K562 (cell line): ENCODE results near the gene ACADM. TPM values are rescaled to one million over a fixed set of nuclear protein-coding genes. Genes with fewer than 3 reads are reported as not detected.

Experiments used
- ARID3B ChIP-seq: fragments of 250-450 bp; sonication (Bioruptor Pico); IDR thresholded peaks from 2 replicates; pipeline ENCODE4 v1.4.0; 2020; ENCODE audit warnings: borderline replicate concordance
- CEBPG ChIP-seq, 3 experiments: fragments of 200-800 bp in 1 of 3; sonication (Bioruptor generic) in 1 of 3; sonication (generic) in 1 of 3; formaldehyde crosslinking in 1 of 3; IDR thresholded peaks in 2 of 3; conservative IDR thresholded peaks in 1 of 3; 2 replicates each; pipeline versions ENCODE4 v1.6.1 to v1.8.0; 2016 to 2022; ENCODE audit warnings: missing compliant biosample characterization in 2 of 3, missing genetic modification characterization in 2 of 3, mild to moderate bottlenecking in 1 of 3, missing genetic modification reagents in 1 of 3
- DACH1 ChIP-seq: fragments of 450-650 bp; IDR thresholded peaks from 2 replicates; pipeline ENCODE4 v1.6.1; 2018; ENCODE audit not compliant: partially characterized antibody
- DDX20 ChIP-seq: fragments of 450-650 bp; IDR thresholded peaks from 2 replicates; pipeline ENCODE4 v1.6.1; 2016; ENCODE audit warnings: missing genetic modification characterization, low read depth, mild to moderate bottlenecking, missing compliant biosample characterization, moderate library complexity
- E2F3 ChIP-seq: fragments of 250-450 bp; sonication (Bioruptor Pico); IDR thresholded peaks from 2 replicates; pipeline ENCODE4 v1.4.0; 2020; ENCODE audit warnings: mild to moderate bottlenecking
- ELF2 ChIP-seq: fragments of 250-450 bp; sonication (Bioruptor Pico); IDR thresholded peaks from 2 replicates; pipeline ENCODE4 v1.5.0; 2021; ENCODE audit warnings: mild to moderate bottlenecking
- ESRRA ChIP-seq: fragments of 450-650 bp; IDR thresholded peaks from 2 replicates; pipeline ENCODE4 v1.6.1; 2014; ENCODE audit warnings: low read depth, mild to moderate bottlenecking, moderate library complexity, borderline replicate concordance
- ETV1 ChIP-seq: fragments of 450-650 bp; conservative IDR thresholded peaks from 2 replicates; pipeline ENCODE4 v1.6.1; 2016; ENCODE audit warnings: missing genetic modification characterization, control low read depth, low read depth, missing compliant biosample characterization
- FOXP1 ChIP-seq: sonication (generic); formaldehyde crosslinking; IDR thresholded peaks from 2 replicates; pipeline ENCODE4 v1.8.0; 2022; ENCODE audit warnings: mild to moderate bottlenecking, missing genetic modification reagents
- HNRNPL ChIP-seq: fragments of 200-400 bp; formaldehyde crosslinking; IDR thresholded peaks from 2 replicates; pipeline ENCODE4 v1.6.1; 2017; ENCODE audit warnings: low read depth, mild to moderate bottlenecking, low read length
- KLF13 ChIP-seq: fragments of 450-650 bp; IDR thresholded peaks from 2 replicates; pipeline ENCODE4 v1.6.1; 2016; ENCODE audit warnings: missing genetic modification characterization, low read depth, mild to moderate bottlenecking, missing compliant biosample characterization, moderate library complexity, borderline replicate concordance
- KLF16 ChIP-seq: IDR thresholded peaks from 2 replicates; pipeline ENCODE4 v1.6.1; 2016; ENCODE audit warnings: antibody characterized with exemption
- SMAD3 ChIP-seq: fragments of 450-650 bp; formaldehyde crosslinking; conservative IDR thresholded peaks from 2 replicates; pipeline ENCODE4 v1.4.0; 2020; ENCODE audit warnings: mild to moderate bottlenecking
- SUPT5H ChIP-seq: fragments of 450-650 bp; IDR thresholded peaks from 2 replicates; pipeline ENCODE4 v1.6.1; 2016
- TCFL5 ChIP-seq: fragments of 250-450 bp; sonication (Bioruptor Pico); conservative IDR thresholded peaks from 2 replicates; pipeline ENCODE4 v1.6.1; 2021; ENCODE audit warnings: mild to moderate bottlenecking, moderate library complexity, matching md5 sums
- ZNF232 ChIP-seq: sonication (generic); formaldehyde crosslinking; IDR thresholded peaks from 2 replicates; pipeline ENCODE4 v1.8.0; 2022; ENCODE audit warnings: mild to moderate bottlenecking, missing genetic modification reagents
- polyA plus RNA-seq, 8 experiments: library from polyadenylated mRNA; depleted of rRNA in 4 of 8; stranded (reverse) in 5 of 8; unstranded in 3 of 8; fragments of >200 nt; fragmentation: Nextera tagmentation in 2 of 8; fragmentation: Illumina TruSeq in 1 of 8; extraction: Ambion mirVana in 2 of 8; extraction: Trizol in 1 of 8; gene quantifications; 2 replicates each; pipeline versions ENCODE4 v1.2.1 to v1.2.3, GENCODE V29; 2011 to 2014; ENCODE audit warnings: inconsistent platforms in 1 of 8, missing spikeins in 1 of 8
- total RNA-seq, 7 experiments: library from RNA; depleted of rRNA in 6 of 7; stranded (reverse); fragments of >200 nt in 6 of 7; fragmentation: Illumina TruSeq in 2 of 7; extraction: Trizol in 2 of 7; gene quantifications; 2 replicates each; pipeline versions ENCODE4 v1.2.1 to v1.2.3, GENCODE V29; 2011 to 2021; ENCODE audit warnings: low replicate concordance in 1 of 7
- TF ChIP-seq, protein P1 (sequence below): sonication (generic); formaldehyde crosslinking; IDR thresholded peaks from 2 replicates; pipeline ENCODE4 v1.8.0; 2023; ENCODE audit warnings: mild to moderate bottlenecking, missing genetic modification reagents
- TF ChIP-seq, protein P2 (sequence below): fragments of 250-450 bp; sonication (Bioruptor Pico); IDR thresholded peaks from 2 replicates; pipeline ENCODE4 v1.5.0; 2021; ENCODE audit warnings: mild to moderate bottlenecking, moderate library complexity

The ACADM gene
- total and polyA plus RNA-seq, 9 of the 15 experiments (the other 6 are each of a cell fraction or from before 2014, with no cell fraction given): 82.5 to 156 (median 123) TPM

DNA sequence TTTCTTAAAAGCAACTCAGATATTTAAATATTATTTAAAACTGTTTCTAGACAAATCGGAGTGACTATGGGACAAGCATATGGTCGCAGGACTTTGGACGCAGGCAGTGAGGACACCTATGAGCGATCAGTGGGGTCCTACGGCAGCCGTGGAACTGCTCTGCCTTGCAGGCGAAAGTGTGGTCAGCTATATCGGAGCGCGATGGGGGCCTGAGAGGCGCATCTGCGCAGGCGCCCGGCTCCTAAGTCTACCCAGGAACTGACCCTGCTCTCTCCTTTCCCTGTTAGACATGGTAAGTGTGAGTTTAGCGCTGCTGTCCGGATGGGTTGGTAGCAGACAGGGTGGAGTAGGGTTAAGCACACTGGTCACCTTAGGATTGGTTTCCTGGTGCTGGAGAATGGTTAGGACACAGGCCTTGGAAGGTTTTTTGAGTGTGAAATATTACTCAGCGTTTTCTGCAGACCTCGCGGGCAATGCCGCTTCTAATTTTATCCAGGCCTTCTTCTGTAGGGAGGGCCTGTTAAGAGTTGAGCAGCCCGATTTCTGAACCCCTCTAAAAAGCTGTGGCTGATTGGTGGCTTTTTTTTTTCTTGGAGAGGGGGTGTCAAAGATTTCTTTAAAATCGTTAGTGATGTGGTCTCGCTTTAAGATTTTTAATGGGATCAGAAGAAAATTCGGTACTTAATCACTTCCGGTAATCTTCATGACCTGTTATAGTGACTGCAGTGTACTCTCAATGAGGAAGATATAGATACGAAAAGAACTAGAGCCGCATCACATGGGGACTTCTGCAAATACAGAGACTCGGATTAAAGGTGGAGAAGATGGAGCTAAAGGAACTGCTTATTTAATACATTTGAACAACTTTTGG lies 61.7 kb downstream of the ACADM start, which contains the start of gene RABGGTB (continued):
- peak; percentile 49; the same call in 1 of the 2 replicates for TF ChIP-seq ESRRA
- TF ChIP-seq CEBPG (CRISPR knock-in tag; IDR thresholded peaks at IDR 0.05): no peak
- TF ChIP-seq CEBPG (tag; conservative IDR thresholded peaks at IDR 0.05 in 1 of 2, IDR thresholded peaks at IDR 0.05 in 1 of 2): 0 out of 4 replicates have a peak, but pooled peaks of 1 of the 2 experiments have one; percentile 5
- TF ChIP-seq ELF2 (CRISPR knock-in tag): no peak
- TF ChIP-seq ZNF232 (CRISPR knock-in tag): no peak
- TF ChIP-seq, protein P1, sequence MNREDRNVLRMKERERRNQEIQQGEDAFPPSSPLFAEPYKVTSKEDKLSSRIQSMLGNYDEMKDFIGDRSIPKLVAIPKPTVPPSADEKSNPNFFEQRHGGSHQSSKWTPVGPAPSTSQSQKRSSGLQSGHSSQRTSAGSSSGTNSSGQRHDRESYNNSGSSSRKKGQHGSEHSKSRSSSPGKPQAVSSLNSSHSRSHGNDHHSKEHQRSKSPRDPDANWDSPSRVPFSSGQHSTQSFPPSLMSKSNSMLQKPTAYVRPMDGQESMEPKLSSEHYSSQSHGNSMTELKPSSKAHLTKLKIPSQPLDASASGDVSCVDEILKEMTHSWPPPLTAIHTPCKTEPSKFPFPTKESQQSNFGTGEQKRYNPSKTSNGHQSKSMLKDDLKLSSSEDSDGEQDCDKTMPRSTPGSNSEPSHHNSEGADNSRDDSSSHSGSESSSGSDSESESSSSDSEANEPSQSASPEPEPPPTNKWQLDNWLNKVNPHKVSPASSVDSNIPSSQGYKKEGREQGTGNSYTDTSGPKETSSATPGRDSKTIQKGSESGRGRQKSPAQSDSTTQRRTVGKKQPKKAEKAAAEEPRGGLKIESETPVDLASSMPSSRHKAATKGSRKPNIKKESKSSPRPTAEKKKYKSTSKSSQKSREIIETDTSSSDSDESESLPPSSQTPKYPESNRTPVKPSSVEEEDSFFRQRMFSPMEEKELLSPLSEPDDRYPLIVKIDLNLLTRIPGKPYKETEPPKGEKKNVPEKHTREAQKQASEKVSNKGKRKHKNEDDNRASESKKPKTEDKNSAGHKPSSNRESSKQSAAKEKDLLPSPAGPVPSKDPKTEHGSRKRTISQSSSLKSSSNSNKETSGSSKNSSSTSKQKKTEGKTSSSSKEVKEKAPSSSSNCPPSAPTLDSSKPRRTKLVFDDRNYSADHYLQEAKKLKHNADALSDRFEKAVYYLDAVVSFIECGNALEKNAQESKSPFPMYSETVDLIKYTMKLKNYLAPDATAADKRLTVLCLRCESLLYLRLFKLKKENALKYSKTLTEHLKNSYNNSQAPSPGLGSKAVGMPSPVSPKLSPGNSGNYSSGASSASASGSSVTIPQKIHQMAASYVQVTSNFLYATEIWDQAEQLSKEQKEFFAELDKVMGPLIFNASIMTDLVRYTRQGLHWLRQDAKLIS (CRISPR knock-in tag): peak; percentile 33; the same call in 1 of the 2 replicates
- TF ChIP-seq DDX20 (tag): no peak
- TF ChIP-seq TCFL5 (CRISPR knock-in tag): no peak
- peak; percentile 99 for TF ChIP-seq SUPT5H
- 0 out of 2 replicates have a peak, but pooled peaks have one; percentile 9 for TF ChIP-seq SMAD3 (CRISPR knock-in tag)
- 0 out of 2 replicates have a peak, but pooled peaks have one; percentile 46 for TF ChIP-seq KLF13 (tag)
- TF ChIP-seq DACH1: peak; percentile 47
- no peak for TF ChIP-seq ARID3B (CRISPR knock-in tag)
- TF ChIP-seq, protein P2, sequence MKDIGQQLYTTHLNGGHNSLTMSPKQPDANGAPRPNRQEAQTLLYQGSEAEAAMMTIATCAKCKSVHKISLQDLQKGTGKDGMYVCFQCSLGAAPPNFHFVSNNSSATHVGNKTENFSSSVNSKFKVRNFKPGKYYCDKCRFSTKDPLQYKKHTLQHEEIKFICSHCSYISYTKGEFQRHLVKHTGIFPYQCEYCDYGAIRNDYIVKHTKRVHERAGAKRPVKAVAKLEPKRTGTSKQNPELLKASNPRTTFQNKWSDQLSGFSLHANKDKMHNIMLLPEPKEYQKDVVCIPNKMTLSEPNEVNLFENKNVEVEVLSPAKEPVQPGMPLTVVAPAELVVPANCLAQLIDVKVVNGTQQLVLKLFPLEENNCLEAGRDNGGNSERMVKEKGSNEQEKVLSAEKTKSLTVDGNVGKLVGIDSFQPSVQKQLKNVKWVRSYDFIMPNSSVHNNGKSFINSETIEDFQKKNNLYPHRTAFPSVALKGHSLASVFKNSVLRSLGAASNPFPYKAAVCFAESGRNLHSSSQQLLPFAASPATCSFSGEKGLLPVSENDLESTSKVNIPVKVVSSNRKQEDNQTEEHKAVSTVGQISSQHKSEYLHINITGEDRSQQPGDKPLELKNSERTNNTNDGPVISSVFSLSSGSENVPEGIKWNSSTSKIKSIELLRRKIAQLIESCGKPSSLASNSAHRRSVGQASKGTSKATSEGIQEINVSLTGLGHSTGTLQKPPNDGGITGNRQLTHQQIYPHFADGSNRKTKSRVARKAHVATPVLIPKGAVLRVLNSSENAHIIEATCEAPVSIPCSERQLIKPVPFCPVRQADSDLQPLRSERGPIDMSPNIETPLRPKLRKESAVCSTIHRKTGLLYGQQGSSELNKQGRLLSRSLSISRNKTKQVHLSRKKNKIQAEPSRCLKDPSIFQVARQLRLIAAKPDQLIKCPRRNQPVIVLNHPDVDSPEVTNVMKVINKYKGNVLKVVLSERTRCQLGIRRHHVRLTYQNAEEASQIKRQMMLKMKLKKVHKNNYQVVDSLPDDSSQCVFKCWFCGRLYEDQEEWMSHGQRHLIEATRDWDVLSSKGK: no peak
- no peak for TF ChIP-seq KLF16
- TF ChIP-seq HNRNPL: no peak
- peak; percentile 75 for TF ChIP-seq ETV1 (tag)
- no peak for TF ChIP-seq FOXP1 (CRISPR knock-in tag)
- no peak for TF ChIP-seq E2F3 (CRISPR knock-in tag)
